ENCODE results near the gene VPS16. TPM values are rescaled to one million over a fixed set of nuclear protein-coding genes. Genes with fewer than 3 reads are reported as not detected.
A peak's percentile ranks its signal among the peaks of the same experiment; 100 is the strongest.

The VPS16 gene
- total RNA-seq, 1 experiment from 2014 or later: 46.6 TPM

DNA sequence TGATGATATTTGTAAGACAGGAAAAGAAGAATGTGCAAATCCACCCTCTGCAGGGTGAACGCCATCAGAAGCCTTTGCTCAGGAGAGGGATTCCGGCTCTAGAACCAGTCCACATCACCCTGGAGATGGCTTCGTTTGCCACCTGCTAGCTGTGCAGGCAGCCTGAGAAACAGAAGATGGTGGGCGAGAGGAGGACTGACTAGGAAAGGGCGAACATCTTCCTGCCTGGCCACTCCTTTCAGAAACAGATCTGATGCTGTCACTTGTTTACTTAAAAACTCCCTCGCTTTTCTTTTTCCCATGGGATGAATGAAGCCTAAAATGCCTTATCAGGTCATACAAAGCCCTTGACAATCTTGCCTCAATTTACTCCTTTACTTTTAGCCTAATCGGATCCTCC lies 33.9 kb downstream of the VPS16 start:
- DNase-seq: no peak
- ChIA-PET CTCF (no interaction called here), POLR2A (no interaction called here)
- TSS peak; percentile 28 for BruUV-seq (replicated peaks)
- Histone ChIP-seq H3K27me3 (replicated peaks; ENCODE audit: control insufficient read depth, insufficient read depth, low read length) (no peaks in the 10 kb centered on the region), H3K4me1 (peaks cover 12% of the 10 kb centered on the region), H3K4me3 (ENCODE audit: low read depth, low read length) (peak overlapping the region; percentile 72), H3K9me3 (no peaks in the 10 kb centered on the region), H3K36me3 (ENCODE audit: control insufficient read depth, insufficient read depth, low read length) (no peaks in the 10 kb centered on the region; the same call in 1 of the 2 replicates)
- H3K9me3 Mint-ChIP-seq (ENCODE audit: unreplicated experiment): no peaks in the 10 kb centered on the region
- intact Hi-C loops (cut with micrococcal nuclease; ENCODE audit: unreplicated experiment): loop anchor here (1.0 kb wide), 1 partner anchor 73 kb away; no protein-coding TSS in a partner anchor
- no peaks in the 10 kb centered on the region for H3K27me3 Mint-ChIP-seq (ENCODE audit: insufficient read depth, unreplicated experiment)
- TF ChIP-seq CTCF (IDR thresholded peaks at IDR 0.05; ENCODE audit: insufficient read depth in 1 of 2, low read depth in 1 of 2, low read length in 1 of 2, severe bottlenecking in 1 of 2, unreplicated experiment in 1 of 2): no peak
- H3K4me3 Mint-ChIP-seq (ENCODE audit: unreplicated experiment): peak overlapping the region; percentile 91
- H3K36me3 Mint-ChIP-seq (ENCODE audit: insufficient read depth, unreplicated experiment): peaks cover 8% of the 10 kb centered on the region
- H3K4me1 Mint-ChIP-seq (ENCODE audit: low read depth, unreplicated experiment): peaks cover 29% of the 10 kb centered on the region
- peak overlapping the region; percentile 13 for H3K27ac Mint-ChIP-seq (ENCODE audit: unreplicated experiment)

- peaks cover 8% of the 10 kb centered on the region for H3K36me3 Mint-ChIP-seq (ENCODE audit: insufficient read depth, unreplicated experiment)
- ChIA-PET POLR2A (interaction anchor here (0.7 kb wide), 1 partner anchor 18 kb away, joined by 5 read pairs; no protein-coding TSS in a partner anchor), CTCF (no interaction called here)
- no peaks in the 10 kb centered on the region for H3K9me3 Mint-ChIP-seq (ENCODE audit: unreplicated experiment)
- DNase-seq: no peak
- no peaks in the 10 kb centered on the region; the same call in 1 of the 2 replicates for H3K36me3 ChIP-seq (ENCODE audit: control insufficient read depth, insufficient read depth, low read length)
- no peak for TF ChIP-seq CTCF (IDR thresholded peaks at IDR 0.05; ENCODE audit: insufficient read depth in 1 of 2, low read depth in 1 of 2, low read length in 1 of 2, severe bottlenecking in 1 of 2, unreplicated experiment in 1 of 2)
- no peaks in the 10 kb centered on the region for H3K27me3 ChIP-seq (replicated peaks; ENCODE audit: control insufficient read depth, insufficient read depth, low read length)
- no peak overlapping the region for H3K4me3 ChIP-seq (ENCODE audit: low read depth, low read length)
- H3K4me1 ChIP-seq: peaks cover 19% of the 10 kb centered on the region
- no TSS peak for BruUV-seq (replicated peaks)
- intact Hi-C loops (cut with micrococcal nuclease; ENCODE audit: unreplicated experiment): no loop called here
- peaks cover 31% of the 10 kb centered on the region for H3K4me1 Mint-ChIP-seq (ENCODE audit: low read depth, unreplicated experiment)
- no peak overlapping the region for H3K4me3 Mint-ChIP-seq (ENCODE audit: unreplicated experiment)
- no peaks in the 10 kb centered on the region for H3K9me3 ChIP-seq
- no peak overlapping the region for H3K27ac Mint-ChIP-seq (ENCODE audit: unreplicated experiment)
- H3K27me3 Mint-ChIP-seq (ENCODE audit: insufficient read depth, unreplicated experiment): no peaks in the 10 kb centered on the region
Measured at GRCh38 chr20:2875690-2876203, 35.2 kb downstream of the VPS16 start.

GRCh38 chr20:2878515-2878914 lies 38.0 kb downstream of the VPS16 start:
- H3K4me1 ChIP-seq: peaks cover 18% of the 10 kb centered on the region
- no peaks in the 10 kb centered on the region for H3K27me3 ChIP-seq (replicated peaks; ENCODE audit: control insufficient read depth, insufficient read depth, low read length)
- Mint-ChIP-seq H3K36me3 (ENCODE audit: insufficient read depth, unreplicated experiment) (no peaks in the 10 kb centered on the region), H3K27me3 (ENCODE audit: insufficient read depth, unreplicated experiment) (no peaks in the 10 kb centered on the region), H3K9me3 (ENCODE audit: unreplicated experiment) (no peaks in the 10 kb centered on the region), H3K27ac (ENCODE audit: unreplicated experiment) (no peak overlapping the region), H3K4me3 (ENCODE audit: unreplicated experiment) (no peak overlapping the region), H3K4me1 (ENCODE audit: low read depth, unreplicated experiment) (peaks cover 31% of the 10 kb centered on the region)
- no peak for DNase-seq
- ChIA-PET CTCF (no interaction called here), POLR2A (no interaction called here)
- no peaks in the 10 kb centered on the region for H3K9me3 ChIP-seq
- no peak overlapping the region for H3K4me3 ChIP-seq (ENCODE audit: low read depth, low read length)
- no peaks in the 10 kb centered on the region; the same call in 1 of the 2 replicates for H3K36me3 ChIP-seq (ENCODE audit: control insufficient read depth, insufficient read depth, low read length)
- TF ChIP-seq CTCF (IDR thresholded peaks at IDR 0.05; ENCODE audit: insufficient read depth in 1 of 2, low read depth in 1 of 2, low read length in 1 of 2, severe bottlenecking in 1 of 2, unreplicated experiment in 1 of 2): no peak
- BruUV-seq (replicated peaks): no TSS peak
- intact Hi-C loops (cut with micrococcal nuclease; ENCODE audit: unreplicated experiment): no loop called here
